ENCODE results near the gene CTSE.

DNA sequence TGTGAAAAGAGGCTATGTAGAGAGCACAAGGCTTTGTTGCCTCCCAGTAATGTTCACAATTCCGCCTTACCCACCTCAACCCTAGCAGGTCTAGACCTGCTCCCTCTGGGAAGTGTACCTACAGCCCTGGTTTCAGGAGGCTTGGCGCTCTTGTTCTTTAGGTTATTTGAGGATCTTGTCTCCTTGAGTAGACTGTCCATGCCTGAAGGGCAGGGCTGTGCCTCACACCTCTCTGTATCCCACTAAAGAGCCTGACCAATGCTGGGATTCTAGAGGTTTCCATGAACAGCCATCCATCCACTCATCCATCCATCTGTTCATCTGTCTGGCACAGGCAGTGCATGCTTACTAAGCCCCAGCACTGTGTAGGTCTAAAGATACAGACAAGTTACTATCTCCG, 21.5 kb downstream of the CTSE start:
- TF ChIP-seq POLR2AphosphoS5 (IDR thresholded peaks at IDR 0.05) (peak; percentile 32), POLR2A (IDR thresholded peaks at IDR 0.05) (no peak)
- TF ChIP-seq, protein P1, sequence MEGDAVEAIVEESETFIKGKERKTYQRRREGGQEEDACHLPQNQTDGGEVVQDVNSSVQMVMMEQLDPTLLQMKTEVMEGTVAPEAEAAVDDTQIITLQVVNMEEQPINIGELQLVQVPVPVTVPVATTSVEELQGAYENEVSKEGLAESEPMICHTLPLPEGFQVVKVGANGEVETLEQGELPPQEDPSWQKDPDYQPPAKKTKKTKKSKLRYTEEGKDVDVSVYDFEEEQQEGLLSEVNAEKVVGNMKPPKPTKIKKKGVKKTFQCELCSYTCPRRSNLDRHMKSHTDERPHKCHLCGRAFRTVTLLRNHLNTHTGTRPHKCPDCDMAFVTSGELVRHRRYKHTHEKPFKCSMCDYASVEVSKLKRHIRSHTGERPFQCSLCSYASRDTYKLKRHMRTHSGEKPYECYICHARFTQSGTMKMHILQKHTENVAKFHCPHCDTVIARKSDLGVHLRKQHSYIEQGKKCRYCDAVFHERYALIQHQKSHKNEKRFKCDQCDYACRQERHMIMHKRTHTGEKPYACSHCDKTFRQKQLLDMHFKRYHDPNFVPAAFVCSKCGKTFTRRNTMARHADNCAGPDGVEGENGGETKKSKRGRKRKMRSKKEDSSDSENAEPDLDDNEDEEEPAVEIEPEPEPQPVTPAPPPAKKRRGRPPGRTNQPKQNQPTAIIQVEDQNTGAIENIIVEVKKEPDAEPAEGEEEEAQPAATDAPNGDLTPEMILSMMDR (IDR thresholded peaks at IDR 0.05), result no peak

Measured in prostate gland (tissue), 2 donors.